ENCODE results near the gene PARD6G. TPM values are rescaled to one million over a fixed set of nuclear protein-coding genes. Genes with fewer than 3 reads are reported as not detected.

PARD6G gene
- total and polyA plus RNA-seq, 10 of the 15 experiments (the other 5 are each of a cell fraction or from before 2014, with no cell fraction given) = 0.20 to 2.0 (median 0.60) TPM

GRCh38 chr18:80158365-80158764, 88.9 kb downstream of the PARD6G start:
- Histone ChIP-seq H2AFZ (ENCODE audit: control insufficient read depth, low read depth, low read length) (no peak overlapping the region), H3K4me1 (ENCODE audit: control insufficient read depth, insufficient read depth, low read length) (no peaks in the 10 kb centered on the region), H3K4me2 (ENCODE audit: control insufficient read depth, insufficient read depth) (no peak overlapping the region), H4K20me1 (ENCODE audit: control insufficient read depth, insufficient read depth) (no peaks in the 10 kb centered on the region), H3K4me3 (no peak overlapping the region), H3K36me3 (ENCODE audit: control insufficient read depth in 2 of 2, insufficient read depth in 2 of 2, low read length in 1 of 2) (no peaks in the 10 kb centered on the region), H3K27ac (ENCODE audit: control insufficient read depth, insufficient read depth) (no peak overlapping the region), H3K79me2 (ENCODE audit: control insufficient read depth, insufficient read depth, low read length) (no peaks in the 10 kb centered on the region), H3K9ac (ENCODE audit: control insufficient read depth, insufficient read depth, low read length) (no peak overlapping the region), H3K9me3 (replicated peaks; ENCODE audit: control insufficient read depth, insufficient read depth, low read length) (no peaks in the 10 kb centered on the region; the same call in 2 of the 3 replicates), H3K27me3 (replicated peaks in 1 of 2; ENCODE audit: control insufficient read depth in 2 of 2, insufficient read depth in 2 of 2, low read length in 1 of 2) (no peaks in the 10 kb centered on the region)
- intact Hi-C loops (cut with micrococcal nuclease; ENCODE audit: unreplicated experiment) (loop anchor here (5.0 kb wide), 1 partner anchor 781 kb away; no protein-coding TSS in a partner anchor), in situ Hi-C loops (cut with MboI) (no loop called here)
- TF ChIP-seq HCFC1 (IDR thresholded peaks at IDR 0.05; ENCODE audit: low read length) (no peak), FOXK2 (IDR thresholded peaks at IDR 0.05) (no peak), ATF3 (IDR thresholded peaks at IDR 0.05; ENCODE audit: borderline replicate concordance, extremely low read depth, low read depth, low read length) (no peak), EED (IDR thresholded peaks at IDR 0.05; ENCODE audit: low read depth) (no peak), JUNB (IDR thresholded peaks at IDR 0.05) (no peak), ZNF217 (IDR thresholded peaks at IDR 0.05) (no peak), CUX1 (IDR thresholded peaks at IDR 0.05; ENCODE audit: insufficient replicate concordance, low read depth, low read length) (no peak), SMAD1 (IDR thresholded peaks at IDR 0.05; ENCODE audit: low read depth, partially characterized antibody) (no peak), BRCA1 (IDR thresholded peaks at IDR 0.05; ENCODE audit: low read depth, low read length) (no peak), PBX3 (IDR thresholded peaks at IDR 0.05; ENCODE audit: insufficient replicate concordance, low read depth, low read length) (no peak), KDM1A (IDR thresholded peaks at IDR 0.05; ENCODE audit: borderline replicate concordance) (no peak), ATF2 (IDR thresholded peaks at IDR 0.05; ENCODE audit: low read length) (no peak), STAT1 (conservative IDR thresholded peaks at IDR 0.05) (no peak), PAX5 (IDR thresholded peaks at IDR 0.05; ENCODE audit: borderline replicate concordance, low read depth, low read length) (no peak), CBX5 (IDR thresholded peaks at IDR 0.05; ENCODE audit: low read depth) (no peak), MEF2B (IDR thresholded peaks at IDR 0.05; ENCODE audit: partially characterized antibody, poor library complexity, severe bottlenecking) (no peak)
- FAIRE-seq (no peak), DNase-seq (ENCODE audit: low read depth, low spot score) (no peak), ATAC-seq (no peak)
- ChIA-PET RAD21 (ENCODE audit: unreplicated experiment) (interaction anchor here (0.6 to 2.9 kb wide), 7 partner anchors 13 to 127 kb away, joined by 3 to 19 read pairs (median 6); no protein-coding TSS in a partner anchor), POLR2A (no interaction called here), SMC1A (ENCODE audit: uncharacterized antibody, unreplicated experiment) (interaction anchor here (0.6 to 2.6 kb wide), 12 partner anchors 12 to 779 kb away, joined by 3 to 19 read pairs (median 4); partner anchors contain the start of genes ADNP2 and PARD6G), CTCF (interaction anchor here (0.6 to 5.8 kb wide), 26 partner anchors 10 to 779 kb away, joined by 3 to 75 read pairs (median 5); no protein-coding TSS in a partner anchor)
- 26% methylated on average over 5 of the region's 5 CpGs for WGBS (ENCODE audit: insufficient coverage, insufficient replicate concordance, low lambda C conversion rate, missing lambda C conversion rate)
- no TSS peak for BruUV-seq (replicated peaks)

Data from GM12878 (cell line).